Stimulated activated CD8-positive, alpha-beta memory T cell treated with anti-CD3 and anti-CD28 coated beads, Interleukin-12 subunit alpha, Interleukin-12 subunit beta, amount 100 ng/mL, for 24 hours (primary cell): ENCODE data around the gene RNF212.

ENCODE experiments used
- DNase-seq: peaks from one replicate; pipeline ENCODE4 v3.0.0-alpha.2; 2020; ENCODE audit errors: extremely low read depth

Gene RNF212

DNA sequence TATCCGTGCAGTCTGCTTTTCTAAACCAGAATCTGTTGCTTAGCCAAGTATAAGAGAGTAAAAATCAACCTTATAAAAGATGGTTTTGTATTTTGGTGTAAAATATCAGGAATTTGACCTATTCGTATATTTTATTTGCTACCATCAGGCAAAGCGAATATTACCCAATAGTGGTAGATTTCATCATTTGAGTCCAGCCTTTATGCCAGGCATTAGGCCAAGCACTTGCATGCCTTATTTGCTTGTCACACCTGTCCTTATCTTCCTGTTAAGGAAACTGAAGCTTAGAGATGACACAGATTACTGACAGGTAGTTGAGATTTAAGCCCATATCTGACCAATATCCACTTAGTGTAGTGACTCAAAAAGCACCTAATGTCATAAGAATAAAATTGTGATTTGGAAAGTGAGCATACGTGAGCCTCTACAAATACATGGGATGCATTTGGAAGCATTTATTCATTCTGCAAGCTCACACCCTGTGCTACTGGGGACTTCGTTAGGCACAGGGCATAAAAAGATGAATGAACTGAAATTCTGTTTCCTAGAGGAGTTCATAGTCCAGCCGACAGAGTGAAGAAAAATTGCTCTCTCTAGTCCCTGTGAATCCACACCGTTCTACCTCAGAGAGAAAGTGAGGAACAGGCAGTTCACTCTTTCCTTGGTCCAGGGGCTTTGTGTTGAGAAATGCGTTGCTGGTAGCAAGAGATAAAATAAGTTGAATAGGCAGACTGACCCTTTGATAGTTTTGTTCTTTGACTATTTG lies 2.3 kb upstream of the RNF212 start:
- DNase-seq, result no peak

- no peak for DNase-seq
Measured at GRCh38 chr4:1112821-1113182, 562 bp downstream of the RNF212 start.

DNA sequence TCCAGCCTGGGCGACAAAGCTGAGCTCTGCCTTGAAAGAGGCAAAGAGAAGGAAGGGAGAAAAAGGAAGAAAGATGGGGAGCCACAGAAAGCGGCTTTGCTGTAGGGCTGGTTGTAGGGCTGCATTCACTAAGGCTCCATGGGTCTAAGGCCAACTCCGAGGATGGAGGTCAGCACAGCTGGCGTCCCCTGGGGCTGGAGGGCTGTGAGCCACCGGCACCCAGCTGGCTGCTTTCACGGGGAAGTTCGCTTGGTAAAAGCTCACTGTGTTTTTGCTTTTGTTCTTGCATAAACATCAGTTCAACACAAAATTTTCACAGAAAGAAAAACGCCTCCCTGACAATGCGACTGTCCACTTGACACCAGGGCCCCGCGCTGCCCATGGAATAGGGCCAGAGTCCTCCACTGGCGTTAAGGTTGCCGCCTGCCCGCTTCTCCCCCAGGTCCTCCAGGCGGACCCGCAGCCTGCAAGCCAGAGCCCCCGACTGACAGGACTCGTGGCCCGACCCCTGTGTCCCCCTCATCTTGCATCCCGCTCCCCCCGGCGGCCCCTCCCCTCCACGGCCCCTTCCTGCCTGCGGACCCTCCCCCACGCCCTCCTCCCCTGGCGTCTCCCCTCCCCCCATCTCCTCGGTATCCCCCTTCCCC lies 1.1 kb downstream of the RNF212 start:
- DNase-seq, result no peak

DNA sequence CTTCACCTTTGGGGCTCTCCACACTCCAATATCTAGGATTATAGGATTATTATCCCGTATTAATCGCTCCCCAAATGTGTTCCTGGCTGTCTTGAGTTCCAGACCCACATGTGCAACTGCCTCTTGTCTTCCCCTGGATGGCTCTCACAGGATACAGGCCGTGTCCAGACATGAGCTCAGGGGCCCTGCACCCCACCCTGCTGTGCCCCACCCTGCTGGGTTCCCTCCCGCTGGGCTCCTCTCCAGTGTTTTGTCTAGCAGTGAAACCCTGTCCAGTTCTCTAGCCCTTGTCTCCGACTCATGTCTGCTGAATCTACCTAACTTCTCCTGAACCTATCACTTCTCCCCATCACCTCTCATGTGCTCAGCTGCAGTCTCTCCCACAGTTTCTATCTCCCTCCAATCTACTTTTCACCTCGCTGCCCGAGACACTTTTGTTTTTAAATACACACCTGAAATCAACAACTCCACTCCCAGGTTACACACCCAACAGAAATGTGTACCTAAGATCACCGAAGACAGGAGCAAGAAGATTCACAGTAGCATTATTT lies 2.0 kb downstream of the RNF212 start:
- DNase-seq, result no peak

DNA sequence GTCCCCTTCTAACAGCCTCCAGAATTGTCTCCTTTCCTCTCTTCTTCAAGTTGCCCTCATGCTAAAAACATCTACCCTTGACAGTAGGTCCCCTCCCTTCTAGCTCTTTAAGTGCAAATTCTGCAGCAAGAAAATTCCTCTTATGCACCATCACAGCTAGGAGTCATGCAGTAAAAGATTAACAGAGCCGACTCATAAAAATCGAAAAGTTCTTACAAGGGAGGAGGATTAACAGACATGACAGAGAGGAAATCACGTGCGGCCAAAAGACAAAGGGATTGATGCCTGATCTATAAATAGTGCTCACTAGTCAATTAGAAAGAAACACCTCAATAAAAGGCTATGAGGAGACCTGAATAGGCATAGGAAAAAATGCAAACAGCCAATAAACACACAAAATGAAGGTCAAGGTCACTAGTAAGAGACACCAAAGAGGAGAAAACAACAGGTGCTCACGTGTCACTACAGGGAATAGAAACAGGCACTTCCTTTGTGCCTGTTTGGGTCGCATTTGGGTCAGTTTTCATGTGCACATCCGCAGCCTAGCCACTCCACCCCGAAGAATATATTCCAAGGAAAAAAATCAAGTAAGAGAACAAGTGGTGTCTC lies 3.4 kb downstream of the RNF212 start:
- no peak for DNase-seq

GRCh38 chr4:1109333-1109732 lies 4.0 kb downstream of the RNF212 start:
- no peak for DNase-seq

DNA sequence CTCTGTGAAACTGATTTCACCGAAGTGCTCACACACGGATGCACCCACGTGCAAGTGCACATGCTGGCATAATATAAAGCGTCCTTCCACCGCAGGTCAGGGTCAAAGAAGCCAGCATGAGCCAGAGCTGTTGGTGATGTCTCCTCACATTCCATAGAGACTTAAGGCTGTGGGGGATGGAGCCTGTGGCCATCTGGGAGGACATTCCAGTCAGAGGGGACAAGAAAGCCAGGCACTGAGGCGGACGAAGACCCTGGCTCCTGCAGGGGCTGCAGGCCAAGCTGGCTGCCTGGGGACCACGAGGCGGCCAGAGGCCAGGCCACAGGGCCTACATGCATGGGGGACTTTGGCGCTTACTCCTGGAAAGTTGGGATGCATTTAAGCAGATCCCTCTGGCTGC lies 7.7 kb downstream of the RNF212 start:
- DNase-seq, result no peak

GRCh38 chr4:1105067-1105466 lies 8.3 kb downstream of the RNF212 start:
- no peak for DNase-seq

DNA sequence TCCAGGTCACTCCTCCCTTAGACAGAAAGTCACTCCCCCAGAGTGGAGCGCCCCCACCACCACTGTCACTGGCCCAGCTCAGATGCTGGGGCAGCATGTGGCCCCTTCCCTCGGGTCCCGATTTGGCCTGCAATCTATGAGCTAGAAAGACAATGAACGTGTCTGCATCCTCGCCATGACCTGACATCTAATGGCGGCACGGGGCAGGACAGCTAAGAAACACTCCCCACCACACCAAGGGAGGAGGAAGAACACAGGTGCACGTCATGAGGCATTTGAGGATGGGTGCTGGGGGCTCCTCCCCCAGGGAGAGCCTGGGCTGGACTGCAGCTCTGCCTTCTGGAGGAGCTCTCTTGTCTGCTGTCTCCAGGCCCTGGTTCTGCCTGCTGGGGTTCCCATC lies 8.7 kb downstream of the RNF212 start:
- DNase-seq, result no peak

DNA sequence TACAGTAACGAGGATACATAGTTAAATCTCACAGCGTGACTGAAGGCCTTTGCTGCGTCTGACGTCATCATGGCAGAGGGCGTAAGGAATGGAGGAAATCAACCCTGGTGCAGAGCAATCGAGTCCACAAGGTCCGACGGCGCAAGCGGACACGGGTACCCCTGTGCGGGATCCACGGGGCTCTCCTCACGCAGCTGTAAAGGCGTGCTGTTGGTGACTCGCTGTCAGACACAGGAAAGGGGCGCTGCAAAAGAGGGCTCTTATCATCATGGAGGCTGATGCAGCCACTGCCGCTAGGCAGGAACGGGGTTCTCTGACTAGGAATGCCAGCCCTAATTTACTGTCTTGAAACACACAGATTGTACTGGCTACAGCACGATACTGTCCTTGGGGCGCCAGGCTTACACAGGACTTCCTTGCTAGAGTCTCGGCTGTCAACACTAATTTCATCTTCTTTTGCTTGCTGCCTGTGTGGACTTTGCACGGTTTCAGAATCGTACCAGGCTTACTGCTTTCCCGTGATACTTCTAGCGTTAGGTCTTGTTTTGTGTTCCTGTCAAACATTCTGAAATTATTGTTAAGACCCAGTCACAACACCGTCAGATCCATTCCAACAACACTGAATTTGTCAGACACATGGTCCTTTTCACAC lies 13.6 kb downstream of the RNF212 start:
- no peak for DNase-seq

DNA sequence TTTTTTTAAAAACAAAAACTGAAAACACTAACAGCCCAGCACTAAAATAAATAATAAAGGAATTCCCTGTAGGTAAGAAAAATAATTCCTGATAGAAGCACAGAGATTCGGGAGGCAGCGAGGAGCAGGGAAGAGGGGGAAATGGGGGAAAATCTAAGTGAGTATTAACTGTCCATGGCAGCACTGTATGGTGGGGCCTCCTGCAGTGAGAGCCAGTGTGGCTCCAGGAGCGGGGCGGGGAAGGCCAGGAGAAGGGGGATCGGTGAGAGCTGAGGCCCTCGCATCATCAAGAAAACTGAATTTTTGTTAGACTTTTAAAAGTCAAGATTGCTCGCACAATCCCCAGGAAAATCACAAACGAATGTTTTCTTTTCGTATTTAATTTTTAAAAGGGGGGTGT lies 14.1 kb downstream of the RNF212 start:
- no peak for DNase-seq

- DNase-seq, result no peak
Measured at GRCh38 chr4:1098311-1098925, 14.9 kb downstream of the RNF212 start.

DNA sequence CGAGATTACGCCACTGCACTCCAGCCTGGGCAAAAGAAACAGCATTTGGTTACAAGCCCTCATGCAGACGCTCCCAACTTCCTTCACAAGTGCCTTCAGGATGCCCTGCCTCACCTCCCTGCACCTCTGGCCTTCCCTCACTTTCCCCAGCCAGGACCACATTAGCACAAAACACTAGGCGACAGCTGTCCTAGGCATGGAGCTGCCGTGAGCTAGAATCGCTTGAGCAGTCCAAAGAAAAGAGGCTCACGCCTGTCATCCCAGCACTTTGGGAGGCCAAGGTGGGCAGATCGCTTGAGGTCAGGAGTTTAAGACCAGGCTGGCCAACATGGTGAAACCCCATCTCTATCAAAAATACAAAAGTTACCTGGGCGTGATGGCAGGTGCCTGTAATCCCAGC lies 15.8 kb downstream of the RNF212 start:
- DNase-seq, result no peak

DNA sequence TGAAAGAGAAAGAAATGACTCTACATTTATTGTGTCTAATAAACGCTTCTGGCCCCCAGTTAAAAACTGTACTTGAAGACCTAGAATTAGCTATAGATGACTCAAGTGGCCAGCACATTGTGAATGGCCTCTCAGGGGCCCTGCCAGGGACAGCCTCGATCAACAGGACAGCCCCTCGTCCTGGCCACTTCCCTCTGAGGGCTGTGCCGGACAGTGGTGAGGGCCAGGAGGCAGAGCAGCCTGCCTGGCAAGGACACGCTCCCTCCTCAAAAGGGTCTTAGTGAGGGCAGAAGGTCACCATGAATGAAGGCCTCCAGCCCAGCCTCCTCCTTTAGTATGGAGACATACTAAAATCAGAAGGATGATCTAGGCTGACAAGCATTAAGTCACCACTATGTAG lies 16.5 kb downstream of the RNF212 start:
- DNase-seq, result no peak

DNA sequence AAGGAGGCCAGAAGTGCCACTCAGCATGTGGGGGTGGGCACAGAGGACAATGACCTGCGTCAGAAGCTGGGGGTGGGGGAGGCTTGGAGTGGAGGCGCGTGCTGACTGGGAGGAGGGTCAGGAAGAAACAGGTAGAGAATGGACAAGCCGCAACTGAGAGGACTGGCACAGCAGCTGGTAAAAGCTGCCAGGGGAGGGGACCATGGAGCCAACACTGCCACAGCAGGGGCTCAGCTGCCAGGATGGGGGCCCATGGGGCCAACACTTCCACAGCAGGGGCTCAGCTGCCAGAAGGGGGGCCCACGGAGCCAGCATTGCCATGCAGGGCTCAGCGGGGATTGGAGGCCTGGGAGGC lies 19.1 kb downstream of the RNF212 start:
- no peak for DNase-seq

DNA sequence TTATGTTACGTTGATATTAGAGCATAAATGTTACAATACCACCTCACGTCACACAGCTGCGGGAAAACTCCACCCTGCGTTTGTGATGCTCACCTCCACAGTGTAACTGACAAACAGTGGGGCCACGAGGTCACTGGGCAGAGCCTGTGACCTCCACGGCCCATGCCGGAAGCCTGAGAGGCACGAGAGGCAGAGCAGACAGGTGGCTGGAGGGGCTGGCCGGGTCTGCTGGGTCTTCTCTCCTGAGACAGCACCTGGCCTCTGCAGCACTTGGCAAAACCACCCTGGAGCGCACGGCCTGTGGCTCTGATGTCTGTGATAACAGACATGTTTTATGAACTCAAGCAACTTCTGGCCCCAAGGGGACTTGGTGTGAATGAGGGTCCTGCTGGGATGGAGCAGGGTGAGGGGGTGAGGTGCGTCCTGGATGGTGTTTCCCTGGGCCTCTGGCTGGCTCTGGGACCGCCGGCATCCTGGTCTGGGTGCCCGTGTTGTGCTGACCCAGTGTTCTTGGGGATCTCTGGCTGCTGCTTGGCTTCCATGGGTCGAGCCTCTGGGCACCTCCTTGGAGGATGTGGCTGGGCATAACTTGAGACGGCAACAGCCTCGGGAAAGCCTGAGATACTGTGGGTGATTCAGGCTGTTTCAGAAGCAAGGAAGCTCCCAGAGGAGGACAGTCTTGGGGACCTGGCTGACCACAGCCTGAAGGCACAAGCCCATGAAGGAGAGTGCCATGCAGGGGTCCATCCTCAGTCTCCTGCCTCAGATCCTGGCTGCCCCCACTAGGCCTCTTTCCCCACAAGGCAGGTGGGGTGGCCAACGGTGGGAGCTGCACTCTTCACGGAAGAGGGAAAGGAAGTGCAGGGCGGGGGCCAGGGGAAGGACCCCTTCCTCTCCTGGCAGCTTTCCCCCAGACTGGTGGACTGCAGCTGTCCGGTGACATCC lies 19.7 kb downstream of the RNF212 start:
- DNase-seq, result no peak

DNA sequence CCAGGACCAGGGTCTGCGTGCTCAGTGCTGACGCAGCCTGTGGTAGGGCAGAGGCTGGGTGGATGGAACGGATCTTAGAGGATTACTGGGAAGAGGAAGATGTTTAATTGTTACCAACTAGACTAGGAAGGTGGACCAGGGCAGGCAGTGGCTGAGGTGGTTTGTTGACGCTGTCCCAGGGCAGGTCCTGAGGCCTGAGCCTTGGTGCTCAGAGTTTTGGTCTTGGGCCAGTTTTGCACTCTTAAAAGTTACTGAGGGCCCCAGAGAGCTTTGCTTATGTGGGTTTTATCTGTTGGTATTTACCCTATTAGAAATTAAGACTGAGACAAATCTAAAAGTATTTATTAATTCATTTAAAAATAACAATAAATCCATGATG lies 20.4 kb downstream of the RNF212 start:
- DNase-seq, result no peak

- no peak for DNase-seq
Measured at GRCh38 chr4:1092026-1092982, 21.1 kb downstream of the RNF212 start.

- DNase-seq, result no peak
Measured at GRCh38 chr4:1091561-1091995, 21.8 kb downstream of the RNF212 start.
